GM12801 (cell line): Measurements from ENCODE around the gene MAN2A1.

Source experiments
- CTCF ChIP-seq: IDR thresholded peaks from one replicate; pipeline ENCODE4 v1.5.1; 2011; ENCODE audit warnings: control low read depth; ENCODE audit not compliant: insufficient read length; ENCODE audit errors: extremely low read depth

The MAN2A1 gene

DNA sequence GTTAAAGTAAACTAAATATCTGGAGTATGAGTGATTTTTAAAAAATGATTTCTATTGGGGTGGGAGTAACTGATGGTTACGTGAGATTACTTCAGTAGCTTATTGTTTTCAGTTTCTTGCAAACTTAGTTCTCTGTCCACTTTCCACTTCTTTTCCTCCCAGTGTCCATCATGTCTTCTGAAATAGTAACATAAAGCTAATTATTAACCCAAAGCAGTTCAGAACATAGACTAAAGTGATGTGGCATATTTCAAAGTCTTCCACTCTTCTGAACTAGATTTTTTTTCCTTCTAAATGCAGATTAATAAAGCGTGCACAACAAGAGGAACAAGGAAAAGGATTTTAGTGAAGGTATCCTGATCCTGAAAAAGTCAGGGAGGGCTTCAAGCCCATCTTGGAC is 114.1 kb downstream of the MAN2A1 start:
- no peak for TF ChIP-seq CTCF

GRCh38 chr5:109805472-109805871 is 115.7 kb downstream of the MAN2A1 start:
- TF ChIP-seq CTCF = no peak

DNA sequence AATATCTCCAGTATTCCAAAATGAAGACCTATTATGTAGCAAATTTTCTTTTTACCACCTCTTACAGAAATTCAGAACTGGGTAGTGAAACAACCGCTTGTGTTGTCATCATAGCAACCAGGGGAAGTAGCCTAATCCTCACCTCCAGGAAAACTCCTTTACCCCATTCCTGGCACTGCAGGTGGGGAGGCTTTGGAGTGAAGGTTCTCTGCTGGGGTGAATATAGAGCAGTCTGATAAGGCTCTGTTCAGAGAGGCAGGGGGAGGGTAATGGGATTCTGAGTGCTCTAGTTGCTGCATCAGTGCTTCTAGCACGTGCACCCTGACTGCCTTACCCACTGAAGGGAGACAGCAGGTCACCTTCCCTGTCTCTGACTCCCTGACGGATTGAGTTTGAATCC is 116.2 kb downstream of the MAN2A1 start:
- no peak for TF ChIP-seq CTCF

DNA sequence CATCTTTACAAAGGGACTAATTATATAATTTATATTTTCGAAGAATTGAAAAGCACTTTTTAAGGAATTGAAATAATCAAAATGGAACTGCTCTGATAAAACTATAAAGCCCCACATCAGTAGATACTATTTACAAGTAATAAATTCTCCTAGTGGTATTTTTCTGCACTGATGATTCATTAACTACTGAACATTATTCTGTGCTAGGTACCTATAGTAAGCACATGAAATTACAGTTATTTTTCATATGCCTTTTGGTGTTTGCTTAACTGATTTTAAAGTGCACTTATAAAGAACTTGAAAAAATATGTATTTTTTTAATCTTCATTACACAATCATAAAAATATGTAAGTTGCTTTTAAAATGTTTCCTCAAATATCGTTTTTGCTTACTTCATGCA is 123.0 kb downstream of the MAN2A1 start:
- TF ChIP-seq CTCF = no peak

- TF ChIP-seq CTCF = no peak
These were observed 127.0 kb downstream of the MAN2A1 start for GRCh38 chr5:109816732-109817131.

- TF ChIP-seq CTCF = no peak
These were observed 130.2 kb downstream of the MAN2A1 start for GRCh38 chr5:109819878-109820277.

- no peak for TF ChIP-seq CTCF
These were observed 133.9 kb downstream of the MAN2A1 start for GRCh38 chr5:109823597-109823996.

DNA sequence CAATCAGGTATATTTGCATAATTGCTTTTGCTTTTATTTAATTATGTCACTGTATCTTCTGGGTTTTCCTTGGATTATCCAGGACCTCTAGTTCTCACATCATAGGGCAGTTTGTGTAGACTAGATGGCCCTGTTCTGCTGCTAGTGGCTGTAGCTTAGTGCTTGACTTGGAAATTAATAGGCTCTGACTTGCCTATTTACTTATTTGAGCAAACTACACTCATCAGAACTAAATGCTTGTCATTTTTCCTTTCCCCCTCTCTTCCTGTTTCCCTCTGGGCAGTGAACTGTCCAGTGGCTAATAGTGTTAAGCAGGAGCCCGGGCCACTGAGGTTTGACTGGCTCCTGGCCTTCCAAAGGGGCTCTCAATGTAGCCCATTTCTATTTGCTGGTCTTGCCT is 135.7 kb downstream of the MAN2A1 start:
- no peak for TF ChIP-seq CTCF
